ENCODE measurements around the gene EXOC7. TPM values are rescaled to one million over a fixed set of nuclear protein-coding genes. Genes with fewer than 3 reads are reported as not detected.

EXOC7 gene, protein sequence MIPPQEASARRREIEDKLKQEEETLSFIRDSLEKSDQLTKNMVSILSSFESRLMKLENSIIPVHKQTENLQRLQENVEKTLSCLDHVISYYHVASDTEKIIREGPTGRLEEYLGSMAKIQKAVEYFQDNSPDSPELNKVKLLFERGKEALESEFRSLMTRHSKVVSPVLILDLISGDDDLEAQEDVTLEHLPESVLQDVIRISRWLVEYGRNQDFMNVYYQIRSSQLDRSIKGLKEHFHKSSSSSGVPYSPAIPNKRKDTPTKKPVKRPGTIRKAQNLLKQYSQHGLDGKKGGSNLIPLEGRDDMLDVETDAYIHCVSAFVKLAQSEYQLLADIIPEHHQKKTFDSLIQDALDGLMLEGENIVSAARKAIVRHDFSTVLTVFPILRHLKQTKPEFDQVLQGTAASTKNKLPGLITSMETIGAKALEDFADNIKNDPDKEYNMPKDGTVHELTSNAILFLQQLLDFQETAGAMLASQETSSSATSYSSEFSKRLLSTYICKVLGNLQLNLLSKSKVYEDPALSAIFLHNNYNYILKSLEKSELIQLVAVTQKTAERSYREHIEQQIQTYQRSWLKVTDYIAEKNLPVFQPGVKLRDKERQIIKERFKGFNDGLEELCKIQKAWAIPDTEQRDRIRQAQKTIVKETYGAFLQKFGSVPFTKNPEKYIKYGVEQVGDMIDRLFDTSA
- polyA plus RNA-seq (2012; ENCODE audit: insufficient read depth, insufficient read length, low read depth): 46.4 TPM

- peaks cover 15% of the 10 kb centered on the region for H3K36me3 ChIP-seq
- TF ChIP-seq CTCF (IDR thresholded peaks at IDR 0.05; ENCODE audit: low read depth, low read length): no peak
Observed at GRCh38 chr17:76103274-76104139, at the start of gene EXOC7. EXOC7 (minus strand) TSS chr17:76103787; CDS start chr17:76103692, 95 bp downstream.

GRCh38 chr17:76153202-76153601 lies 49.6 kb upstream of the EXOC7 start:
- H3K27me3 ChIP-seq: no peaks in the 10 kb centered on the region
- H3K36me3 ChIP-seq: no peaks in the 10 kb centered on the region
- no peak overlapping the region for H3K4me3 ChIP-seq (ENCODE audit: low read depth, low read length)
- no peaks in the 10 kb centered on the region for H3K4me1 ChIP-seq
- no peak for TF ChIP-seq CTCF (IDR thresholded peaks at IDR 0.05; ENCODE audit: low read depth, low read length)
- DNase-seq: no peak
- H3K9me3 ChIP-seq: no peaks in the 10 kb centered on the region

More at GRCh38 chr17:76103274-76104139, at the start of gene EXOC7:
- H3K4me1 ChIP-seq: peaks cover 4% of the 10 kb centered on the region
- H3K27me3 ChIP-seq: no peaks in the 10 kb centered on the region
- H3K4me3 ChIP-seq (ENCODE audit: low read depth, low read length): peak within 1 kb of the TSS; percentile 88
- H3K9me3 ChIP-seq: no peaks in the 10 kb centered on the region
- DNase-seq: peak; percentile 94

GRCh38 chr17:76152591-76152990 lies 49.0 kb upstream of the EXOC7 start:
- no peaks in the 10 kb centered on the region for H3K27me3 ChIP-seq
- H3K36me3 ChIP-seq: no peaks in the 10 kb centered on the region
- TF ChIP-seq CTCF (IDR thresholded peaks at IDR 0.05; ENCODE audit: low read depth, low read length): 0 out of 2 replicates have a peak, but pooled peaks have one; percentile 8
- no peak for DNase-seq
- H3K4me1 ChIP-seq: no peaks in the 10 kb centered on the region
- no peak overlapping the region for H3K4me3 ChIP-seq (ENCODE audit: low read depth, low read length)
- no peaks in the 10 kb centered on the region for H3K9me3 ChIP-seq

GRCh38 chr17:76151896-76152454 lies 48.4 kb upstream of the EXOC7 start:
- Histone ChIP-seq H3K27me3 (no peaks in the 10 kb centered on the region), H3K4me1 (no peaks in the 10 kb centered on the region), H3K4me3 (ENCODE audit: low read depth, low read length) (no peak overlapping the region), H3K9me3 (no peaks in the 10 kb centered on the region), H3K36me3 (no peaks in the 10 kb centered on the region)
- DNase-seq: no peak
- TF ChIP-seq CTCF (IDR thresholded peaks at IDR 0.05; ENCODE audit: low read depth, low read length): no peak

- no peaks in the 10 kb centered on the region for H3K27me3 ChIP-seq
- DNase-seq: no peak
- no peaks in the 10 kb centered on the region for H3K9me3 ChIP-seq
- no peak overlapping the region for H3K4me3 ChIP-seq (ENCODE audit: low read depth, low read length)
- H3K4me1 ChIP-seq: no peaks in the 10 kb centered on the region
- H3K36me3 ChIP-seq: no peaks in the 10 kb centered on the region
- no peak for TF ChIP-seq CTCF (IDR thresholded peaks at IDR 0.05; ENCODE audit: low read depth, low read length)
Observed at GRCh38 chr17:76150712-76151622, 47.4 kb upstream of the EXOC7 start.
